Common myeloid progenitor, CD34-positive (primary cell): ENCODE measurements around the gene NES.
"Not testable (repeated sequence)": the region's sequence is repeated elsewhere in the genome, so short reads cannot be mapped to it uniquely, and the experiment has no call there.

Experiments used
- CTCF ChIA-PET: fragments of 350-600 bp; sonication (Branson Sonifier 250); formaldehyde crosslinking; loops from one replicate; lab custom pipeline; 2021; ENCODE audit warnings: antibody characterized with exemption; lab: Charles Lee
- POLR2A ChIA-PET: fragments of 350-600 bp; sonication (Branson Sonifier 250); formaldehyde crosslinking; loops from one replicate; lab custom pipeline; 2021; ENCODE audit warnings: antibody characterized with exemption; lab: Charles Lee
- DNase-seq, 3 donors: peaks; one replicate each; pipeline versions ENCODE4 v3.0.0 to v3.0.0-alpha.2; 2013
- H3K27ac ChIP-seq, 2 experiments: 1 replicate in 1 of 2; 2 replicates in 1 of 2; pipeline ENCODE4 v1.7.0; 2013; ENCODE audit warnings: inconsistent platforms in 2 of 2, low read length in 2 of 2, mild to moderate bottlenecking in 2 of 2, low read depth in 1 of 2, moderate library complexity in 1 of 2; ENCODE audit not compliant: severe bottlenecking in 2 of 2, insufficient read depth in 1 of 2, poor library complexity in 1 of 2
- H3K27me3 ChIP-seq, 5 experiments: replicated peaks in 2 of 5; 1 replicate in 3 of 5; 2 replicates in 2 of 5; pipeline versions ENCODE4 v1.6.1 to v1.7.0; 2013; ENCODE audit warnings: low read length in 4 of 5, mild to moderate bottlenecking in 2 of 5, moderate library complexity in 2 of 5, inconsistent platforms in 1 of 5; ENCODE audit not compliant: insufficient read depth in 5 of 5, control insufficient read depth in 4 of 5
- H3K36me3 ChIP-seq, 4 experiments: 1 replicate in 2 of 4; 2 replicates in 2 of 4; pipeline versions ENCODE4 v1.6.1 to v1.7.0; 2013; ENCODE audit warnings: low read length in 3 of 4, control low read depth in 1 of 4, mild to moderate bottlenecking in 1 of 4; ENCODE audit not compliant: control insufficient read depth in 4 of 4, insufficient read depth in 4 of 4
- H3K4me1 ChIP-seq, 4 experiments: 1 replicate in 3 of 4; 2 replicates in 1 of 4; pipeline versions ENCODE4 v1.6.1 to v1.7.1; 2013; ENCODE audit warnings: low read length in 3 of 4, mild to moderate bottlenecking in 3 of 4, control low read depth in 1 of 4, inconsistent platforms in 1 of 4, moderate library complexity in 1 of 4; ENCODE audit not compliant: control insufficient read depth in 4 of 4, insufficient read depth in 4 of 4; ENCODE audit errors: control extremely low read depth in 1 of 4
- H3K4me3 ChIP-seq, 7 experiments: 1 replicate in 4 of 7; 2 replicates in 3 of 7; pipeline versions ENCODE4 v1.5.1 to v1.7.0; 2013; ENCODE audit warnings: mild to moderate bottlenecking in 7 of 7, low read length in 6 of 7, moderate library complexity in 6 of 7, inconsistent platforms in 2 of 7, low read depth in 2 of 7, control low read depth in 1 of 7; ENCODE audit not compliant: insufficient read depth in 4 of 7, control insufficient read depth in 1 of 7; ENCODE audit errors: extremely low read depth in 1 of 7
- H3K9me3 ChIP-seq, 5 experiments: 1 replicate in 4 of 5; 2 replicates in 1 of 5; pipeline versions ENCODE4 v1.6.1 to v1.7.1; 2013; ENCODE audit warnings: low read length in 4 of 5, mild to moderate bottlenecking in 2 of 5, inconsistent platforms in 1 of 5, low read depth in 1 of 5, moderate library complexity in 1 of 5; ENCODE audit not compliant: control insufficient read depth in 4 of 5, insufficient read depth in 2 of 5; ENCODE audit errors: control extremely low read depth in 1 of 5
- WGBS: methylation state at CpG from one replicate; pipeline ENCODE4 v1.1.5; 2013; ENCODE audit not compliant: insufficient coverage; 5-methylcytosine and 5-hydroxymethylcytosine counted together

The NES gene

DNA sequence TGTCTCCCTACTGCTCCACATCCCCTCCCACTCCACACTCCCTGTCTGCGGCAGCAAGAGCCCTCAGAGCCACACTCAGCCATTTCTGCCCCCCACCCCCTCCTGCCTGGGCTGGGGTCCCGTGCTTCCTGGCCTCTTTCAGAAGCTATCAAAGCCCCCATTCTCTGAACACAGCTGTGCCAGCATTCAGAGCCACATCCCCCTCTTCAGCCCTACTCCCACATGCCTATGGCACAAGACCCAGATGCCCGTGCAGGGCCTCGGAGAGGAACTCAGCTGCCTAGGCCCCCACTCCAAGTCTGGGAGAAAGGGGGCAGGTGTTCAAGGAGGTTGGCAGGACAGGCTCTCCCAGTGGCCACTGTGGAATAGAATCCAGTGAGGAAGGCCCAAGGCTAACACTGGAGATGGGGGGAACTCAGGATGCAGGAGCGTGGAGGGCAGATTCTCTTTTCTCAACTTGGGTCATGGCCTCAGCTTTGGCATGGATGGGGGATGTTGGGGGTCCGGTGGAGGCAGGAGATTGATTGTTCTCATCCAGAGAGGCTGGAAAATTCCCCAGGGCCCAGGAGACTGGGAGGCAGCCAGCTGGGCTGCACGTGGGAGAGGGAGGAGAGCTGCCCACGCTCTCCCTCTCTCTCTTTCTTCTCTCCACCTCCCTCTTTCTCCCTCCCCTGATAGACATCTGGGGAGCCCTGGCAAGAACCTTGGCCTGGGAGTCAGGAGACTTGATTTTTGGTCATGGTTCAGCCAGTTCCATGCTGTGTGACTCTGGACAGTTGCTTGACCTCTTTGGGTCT, 38.8 kb downstream of the NES start:
- ChIA-PET POLR2A (interaction anchor here (0.7 kb wide), 1 partner anchor 11 kb away, joined by 3 read pairs; no protein-coding TSS in a partner anchor), CTCF (interaction anchor here (1.1 to 18.3 kb wide), 4 partner anchors 9 to 88 kb away, joined by 4 to 275 read pairs (median 38); no protein-coding TSS in a partner anchor)
- Histone ChIP-seq H3K27me3 (peaks cover 7 to 57% (median 40%) of the 10 kb centered on the region in 5 experiments), H3K9me3 (no peaks in the 10 kb centered on the region), H3K36me3 (no peaks in the 10 kb centered on the region), H3K4me3 (no peak overlapping the region), H3K4me1 (peaks cover 8 to 24% (median 23%) of the 10 kb centered on the region in 4 experiments), H3K27ac (no peak overlapping the region)
- WGBS = 100% methylated on average over 4 of the region's 8 CpGs
- no peak for DNase-seq

DNA sequence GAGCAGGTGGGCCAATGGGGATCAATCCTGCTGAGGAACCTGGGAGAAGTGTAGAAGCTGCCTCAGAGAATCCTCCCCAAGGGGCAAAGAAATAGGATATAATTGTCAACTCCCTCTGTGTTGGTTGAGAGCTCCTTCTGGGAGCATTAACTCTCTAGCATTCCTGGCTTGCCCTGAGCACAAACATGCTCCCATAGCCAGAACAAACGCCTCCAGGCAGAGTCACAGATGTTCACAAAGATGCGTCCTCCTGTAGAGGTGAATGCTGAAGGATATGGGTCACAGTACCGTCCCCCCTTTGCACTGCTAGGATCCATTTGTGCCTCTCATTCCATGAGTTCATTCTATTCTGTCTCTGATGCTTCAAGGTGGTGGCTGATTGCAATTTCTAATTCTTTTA, 44.9 kb downstream of the NES start:
- H3K4me3 ChIP-seq = no peak overlapping the region
- peaks cover 5 to 15% (median 12%) of the 10 kb centered on the region in 5 experiments for H3K27me3 ChIP-seq
- H3K9me3 ChIP-seq = no peaks in the 10 kb centered on the region
- no peak for DNase-seq
- no peaks in the 10 kb centered on the region for H3K36me3 ChIP-seq
- H3K4me1 ChIP-seq = no peaks in the 10 kb centered on the region
- ChIA-PET POLR2A (no interaction called here), CTCF (interaction anchor here (1.0 to 14.0 kb wide), 5 partner anchors 12 to 45 kb away, joined by 3 to 275 read pairs (median 17); partner anchors contain the start of genes BCAN, HAPLN2 and NES)
- 91% methylated on average over 3 of the region's 3 CpGs for WGBS
- H3K27ac ChIP-seq = no peak overlapping the region

DNA sequence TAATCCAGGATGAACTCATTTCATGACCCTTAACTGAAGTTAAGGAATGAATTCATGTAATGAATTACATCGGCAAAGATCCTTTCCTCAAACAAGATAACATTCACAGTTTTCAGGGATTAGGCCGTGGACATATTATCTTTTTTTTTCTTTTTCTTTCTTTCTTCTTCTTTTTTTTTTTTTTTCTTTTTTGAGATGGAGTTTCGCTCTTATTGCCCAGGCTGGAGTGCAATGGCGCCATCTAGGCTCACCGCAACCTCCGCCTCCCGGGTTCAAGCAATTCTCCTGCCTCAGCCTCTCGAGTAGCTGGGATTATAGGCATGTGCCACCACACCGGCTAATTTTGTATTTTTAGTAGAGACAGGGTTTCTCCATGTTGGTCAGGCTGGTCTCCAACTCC, 46.1 kb downstream of the NES start:
- WGBS = 54% methylated on average over 4 of the region's 9 CpGs
- DNase-seq, H3K36me3 ChIP-seq, H3K4me1 ChIP-seq, H3K9me3 ChIP-seq, H3K27ac ChIP-seq, H3K4me3 ChIP-seq: not testable (repeated sequence)
- H3K27me3 ChIP-seq = peaks cover 2 to 19% (median 13%) of the 10 kb centered on the region in 5 experiments
- CTCF ChIA-PET = interaction anchor here (1.5 to 14.0 kb wide), 5 partner anchors 11 to 95 kb away, joined by 4 to 275 read pairs (median 17); partner anchors contain the start of genes BCAN, HAPLN2 and NES
- POLR2A ChIA-PET = interaction anchor here (0.6 kb wide), 1 partner anchor 228 kb away, joined by 4 read pairs; no protein-coding TSS in a partner anchor

DNA sequence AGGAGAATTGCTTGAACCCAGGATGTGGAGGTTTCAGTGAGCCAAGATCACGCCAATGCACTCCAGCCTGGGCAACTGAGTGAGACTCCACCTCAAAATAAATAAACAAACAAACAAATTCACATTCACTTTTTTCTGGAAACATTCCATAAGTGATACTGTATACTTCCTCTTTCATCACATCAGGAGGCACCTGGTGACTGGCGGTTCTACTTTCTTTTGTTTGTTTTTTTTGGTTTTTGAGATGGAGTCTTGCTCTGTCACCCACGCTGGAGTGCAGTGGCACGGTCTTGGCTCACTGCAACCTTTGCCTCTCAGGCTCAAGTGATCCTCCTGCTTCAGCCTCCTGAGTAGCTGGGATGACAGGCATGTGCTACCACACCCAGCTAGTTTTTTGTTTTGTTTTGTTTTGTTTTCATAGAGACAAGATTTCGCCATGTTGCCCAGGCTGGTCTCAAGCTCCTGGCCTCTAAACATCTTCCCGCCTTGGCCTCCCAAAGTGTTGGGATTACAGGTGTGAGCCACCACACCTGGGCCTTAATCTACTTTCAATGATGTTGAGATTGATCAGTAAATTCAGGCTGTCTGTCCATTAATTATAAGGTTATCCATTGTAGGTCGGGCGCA, 47.3 kb downstream of the NES start:
- peaks cover 2 to 29% (median 14%) of the 10 kb centered on the region in 5 experiments for H3K27me3 ChIP-seq
- peaks cover 0 to 9% (median 8%) of the 10 kb centered on the region in 4 experiments for H3K4me1 ChIP-seq
- H3K4me3 ChIP-seq = no peak overlapping the region
- no peak overlapping the region for H3K27ac ChIP-seq
- peak in 2 of 3 donors; percentile 36 for DNase-seq
- WGBS = 92% methylated on average over 4 of the region's 8 CpGs
- H3K36me3 ChIP-seq = no peaks in the 10 kb centered on the region
- CTCF ChIA-PET = interaction anchor here (1.0 to 14.0 kb wide), 6 partner anchors 9 to 97 kb away, joined by 3 to 275 read pairs (median 12); partner anchors contain the start of genes BCAN, HAPLN2 and NES
- no peaks in the 10 kb centered on the region for H3K9me3 ChIP-seq
- POLR2A ChIA-PET = interaction anchor here (0.5 kb wide), 1 partner anchor 14 kb away, joined by 3 read pairs; no protein-coding TSS in a partner anchor

DNA sequence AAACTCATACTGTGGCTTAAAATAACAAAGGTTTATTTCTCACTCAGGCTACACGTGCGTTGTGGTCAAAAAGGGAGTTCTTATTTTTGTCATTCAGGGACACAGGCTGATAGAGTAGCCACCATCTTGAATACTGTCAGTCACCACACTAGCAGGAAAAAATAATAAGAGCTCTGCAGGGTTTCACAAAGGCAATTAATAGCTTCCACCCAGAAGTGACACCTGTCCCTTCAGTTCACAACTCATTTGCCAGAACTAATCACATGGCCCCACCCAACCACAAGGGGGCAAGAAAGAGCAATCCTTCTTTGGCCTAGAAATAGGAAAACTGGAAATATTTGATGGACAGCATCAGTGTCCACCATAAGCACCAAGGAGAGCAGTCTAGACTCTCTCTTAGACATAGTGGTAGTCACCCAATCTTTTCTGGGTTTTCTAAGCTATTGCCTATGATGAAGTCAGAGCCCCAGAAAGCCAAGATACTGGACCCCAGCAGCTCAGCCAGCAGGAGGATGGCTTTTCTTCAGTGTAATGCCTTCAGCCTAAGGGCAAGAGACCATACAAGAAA, 49.8 kb downstream of the NES start:
- peak; percentile 44 to 66 (median 59) for DNase-seq
- Histone ChIP-seq H3K4me1 (peaks cover 0 to 22% (median 18%) of the 10 kb centered on the region in 4 experiments), H3K4me3 (no peak overlapping the region), H3K27ac (no peak overlapping the region), H3K36me3 (no peaks in the 10 kb centered on the region), H3K27me3 (peaks cover 0 to 47% (median 19%) of the 10 kb centered on the region in 5 experiments), H3K9me3 (no peaks in the 10 kb centered on the region)
- POLR2A ChIA-PET = interaction anchor here (1.0 kb wide), 1 partner anchor 31 kb away, joined by 3 read pairs; no protein-coding TSS in a partner anchor
- WGBS = 100% methylated on average over 1 of the region's 2 CpGs
- CTCF ChIA-PET = interaction anchor here (0.7 to 14.0 kb wide), 23 partner anchors 8 to 243 kb away, joined by 3 to 275 read pairs (median 4); partner anchors contain the start of genes BCAN, CRABP2, HAPLN2 and METTL25B

DNA sequence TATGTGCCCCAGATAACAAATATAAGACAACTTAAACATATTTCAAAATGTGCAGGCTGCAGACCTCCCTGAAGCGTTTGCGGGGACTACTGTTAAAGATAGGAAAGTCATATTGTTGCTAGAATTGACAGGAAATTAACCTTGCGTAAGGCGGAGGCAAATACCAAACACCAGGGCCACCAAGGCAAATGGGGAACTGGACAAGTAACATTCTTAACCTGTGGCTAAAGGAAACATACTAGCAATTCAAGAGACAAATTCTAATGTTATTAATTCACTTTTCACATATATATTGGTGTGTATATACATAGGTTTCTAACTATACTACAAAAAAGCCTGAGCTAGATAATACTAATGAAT, 51.1 kb downstream of the NES start:
- Histone ChIP-seq H3K4me3 (no peak overlapping the region), H3K4me1 (peaks cover 0 to 22% (median 18%) of the 10 kb centered on the region in 4 experiments), H3K9me3 (no peaks in the 10 kb centered on the region), H3K27me3 (peaks cover 0 to 58% (median 22%) of the 10 kb centered on the region in 5 experiments), H3K36me3 (no peaks in the 10 kb centered on the region), H3K27ac (no peak overlapping the region)
- ChIA-PET CTCF (interaction anchor here (0.6 to 14.0 kb wide), 15 partner anchors 9 to 176 kb away, joined by 3 to 275 read pairs (median 11); partner anchors contain the start of genes BCAN, CRABP2, NES and TTC24), POLR2A (interaction anchor here (0.6 to 1.6 kb wide), 2 partner anchors 18 to 29 kb away, joined by 3 read pairs; no protein-coding TSS in a partner anchor)
- WGBS = 8% methylated on average over 2 of the region's 4 CpGs
- no peak for DNase-seq
